Measurements from ENCODE around the gene PRRG4.

DNA sequence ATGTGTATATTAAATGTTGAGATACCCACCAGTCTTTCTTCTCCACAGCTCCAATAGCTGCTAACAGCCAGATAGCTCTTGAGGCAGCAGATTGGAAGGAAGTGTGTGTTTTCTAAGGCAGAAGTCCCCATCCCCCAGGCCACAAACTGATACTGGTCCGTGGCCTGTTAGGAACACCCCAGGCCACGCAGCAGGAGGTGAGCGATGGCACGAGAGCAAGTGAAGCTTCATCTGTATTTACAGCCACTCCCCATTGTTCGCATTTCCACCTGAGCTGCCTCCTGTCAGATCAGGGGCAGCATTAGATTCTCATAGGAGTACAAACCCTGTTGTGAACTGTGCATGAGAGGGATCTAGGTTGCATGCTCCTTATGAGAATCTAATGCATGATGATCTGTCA lies 48.0 kb upstream of the PRRG4 start:
- TF ChIP-seq, protein P1, sequence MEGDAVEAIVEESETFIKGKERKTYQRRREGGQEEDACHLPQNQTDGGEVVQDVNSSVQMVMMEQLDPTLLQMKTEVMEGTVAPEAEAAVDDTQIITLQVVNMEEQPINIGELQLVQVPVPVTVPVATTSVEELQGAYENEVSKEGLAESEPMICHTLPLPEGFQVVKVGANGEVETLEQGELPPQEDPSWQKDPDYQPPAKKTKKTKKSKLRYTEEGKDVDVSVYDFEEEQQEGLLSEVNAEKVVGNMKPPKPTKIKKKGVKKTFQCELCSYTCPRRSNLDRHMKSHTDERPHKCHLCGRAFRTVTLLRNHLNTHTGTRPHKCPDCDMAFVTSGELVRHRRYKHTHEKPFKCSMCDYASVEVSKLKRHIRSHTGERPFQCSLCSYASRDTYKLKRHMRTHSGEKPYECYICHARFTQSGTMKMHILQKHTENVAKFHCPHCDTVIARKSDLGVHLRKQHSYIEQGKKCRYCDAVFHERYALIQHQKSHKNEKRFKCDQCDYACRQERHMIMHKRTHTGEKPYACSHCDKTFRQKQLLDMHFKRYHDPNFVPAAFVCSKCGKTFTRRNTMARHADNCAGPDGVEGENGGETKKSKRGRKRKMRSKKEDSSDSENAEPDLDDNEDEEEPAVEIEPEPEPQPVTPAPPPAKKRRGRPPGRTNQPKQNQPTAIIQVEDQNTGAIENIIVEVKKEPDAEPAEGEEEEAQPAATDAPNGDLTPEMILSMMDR (IDR thresholded peaks at IDR 0.05; ENCODE audit: borderline replicate concordance, extremely low read depth, low read length, poor library complexity, severe bottlenecking) = no peak
- no peak for TF ChIP-seq EZH2 (IDR thresholded peaks at IDR 0.05; ENCODE audit: borderline replicate concordance, low read depth, low read length, severe bottlenecking)
